OCI-LY3 (cell line): ENCODE measurements around the gene TMEM129.

Source experiments
- CTCF ChIP-seq: fragments of 200-600, 300-600 bp; sonication (generic); IDR thresholded peaks from 2 replicates; pipeline ENCODE4 v1.5.1; 2014; ENCODE audit warnings: antibody characterized with exemption, low read length, low read depth
- EZH2phosphoT487 ChIP-seq: fragments of 200-600 bp; shearing (Covaris generic); IDR thresholded peaks from 2 replicates; pipeline ENCODE4 v1.6.1; 2018; ENCODE audit warnings: antibody characterized with exemption, mixed run types, low read depth

DNA sequence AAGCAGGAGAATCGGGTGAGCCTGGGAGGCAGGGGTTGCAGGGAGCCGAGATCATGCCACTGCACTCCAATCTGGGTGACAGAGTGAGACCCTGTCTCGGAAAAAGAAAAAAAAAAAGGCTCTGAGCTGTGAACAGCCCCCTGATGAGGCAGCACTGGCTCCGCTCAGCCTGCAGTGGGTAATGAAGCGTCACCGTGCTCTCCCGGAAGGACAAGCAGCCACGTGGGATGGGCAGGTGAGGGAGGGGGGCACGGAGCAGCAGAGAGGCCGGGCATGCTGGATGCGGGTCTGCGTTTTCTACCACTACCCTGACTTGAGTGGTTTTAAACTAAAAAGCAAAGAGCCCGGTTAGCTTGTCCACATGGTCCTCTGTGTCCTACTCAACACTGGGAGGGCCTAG lies 15.7 kb upstream of the TMEM129 start:
- TF ChIP-seq CTCF: no peak
- no peak for TF ChIP-seq EZH2phosphoT487
